GM13977 (cell line): Measurements from ENCODE around the gene SMARCC1.

Experiments
- DNase-seq: peaks from one replicate; pipeline ENCODE4 v3.0.0; 2012; ENCODE audit warnings: low spot score
- CTCF ChIP-seq: IDR thresholded peaks from 2 replicates; pipeline ENCODE4 v1.5.1; 2012; ENCODE audit warnings: mild to moderate bottlenecking, control low read depth; ENCODE audit not compliant: insufficient read depth; ENCODE audit errors: extremely low read depth, missing control alignments
- in situ Hi-C: fragments of 300-500 bp; cut with MboI; formaldehyde crosslinking; loops from one replicate; pipeline ENCODE4 v1.12.0; 2022; ENCODE audit warnings: low sequenced_read_pairs, low pct_unique_long_range_greater_than_20kb, mixed read lengths, inconsistent platforms; ENCODE audit not compliant: unreplicated experiment

SMARCC1 gene

GRCh38 chr3:47554335-47554734, 227.4 kb downstream of the SMARCC1 start:
- no peak for DNase-seq
- TF ChIP-seq CTCF, result no peak
- in situ Hi-C loops, result no loop called here

GRCh38 chr3:47553407-47553806, 228.3 kb downstream of the SMARCC1 start:
- no peak for DNase-seq
- no peak for TF ChIP-seq CTCF
- in situ Hi-C loops, result no loop called here

GRCh38 chr3:47542471-47543173, 239.1 kb downstream of the SMARCC1 start:
- DNase-seq, result no peak
- TF ChIP-seq CTCF, result no peak
- in situ Hi-C loops, result no loop called here

GRCh38 chr3:47541583-47542108, 240.0 kb downstream of the SMARCC1 start:
- TF ChIP-seq CTCF, result no peak
- in situ Hi-C loops, result no loop called here
- DNase-seq, result no peak

- in situ Hi-C loops, result no loop called here
- DNase-seq, result no peak
- no peak for TF ChIP-seq CTCF
Observed at GRCh38 chr3:47540281-47540680, 241.4 kb downstream of the SMARCC1 start.

GRCh38 chr3:47536967-47537366, 244.7 kb downstream of the SMARCC1 start:
- TF ChIP-seq CTCF, result no peak
- in situ Hi-C loops, result no loop called here
- DNase-seq, result no peak
